Inflammatory macrophage treated with lipopolysaccharide for 1 hour (primary cell): ENCODE results near the gene NKX1-1.
"Not testable (repeated sequence)": the region's sequence is repeated elsewhere in the genome, so short reads cannot be mapped to it uniquely, and the experiment has no call there.

Experiments
- DNase-seq, 2 donors: peaks; one replicate each; pipeline ENCODE4 v3.0.0-alpha.2; 2020 to 2022

The NKX1-1 gene

GRCh38 chr4:1406394-1406980 is at the start of gene NKX1-1:
Gene NKX1-1 (minus strand): TSS chr4:1406442. CDS start chr4:1406442, 0 bp downstream.
- no peak for DNase-seq

DNA sequence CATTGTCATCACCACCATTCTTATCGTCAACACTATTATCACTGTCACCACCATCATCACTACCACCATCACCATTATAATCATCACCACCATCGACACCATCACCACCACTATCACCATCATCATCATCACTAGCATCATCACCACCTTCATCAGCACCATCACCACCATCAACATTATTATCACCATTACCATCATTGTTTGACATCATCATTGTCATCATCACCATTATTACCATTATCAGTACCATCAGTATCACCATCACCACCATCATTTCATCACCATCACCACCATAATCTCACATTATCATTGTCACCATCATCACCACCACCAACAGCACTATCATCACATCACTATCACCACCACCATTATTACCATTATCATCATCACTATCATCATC is 47.5 kb upstream of the NKX1-1 start:
- no peak for DNase-seq

DNA sequence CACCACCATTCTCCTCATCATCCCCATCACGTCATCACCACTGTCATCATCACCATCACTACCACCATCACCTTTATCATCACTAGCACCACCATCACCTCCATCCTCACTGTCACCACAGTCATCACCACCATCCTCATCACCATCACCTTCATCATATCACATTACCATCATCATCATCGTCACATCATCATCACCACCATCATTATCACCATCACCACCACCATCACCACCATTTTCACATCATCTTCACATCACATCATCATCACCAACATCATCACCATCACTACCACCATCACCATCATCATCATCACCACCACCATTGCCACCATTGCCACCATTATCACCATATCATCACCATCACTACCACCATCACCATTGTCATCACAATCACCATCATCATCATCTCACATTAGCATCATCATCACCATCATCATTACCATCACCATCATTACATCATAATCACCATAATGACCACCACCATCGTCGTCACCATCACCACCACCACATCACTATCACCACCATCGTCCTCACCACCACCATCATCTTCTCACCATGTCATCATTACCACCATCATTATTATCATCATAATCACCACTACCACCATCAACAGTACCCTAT is 46.3 kb upstream of the NKX1-1 start:
- DNase-seq: no peak

- DNase-seq: no peak
These were observed 45.5 kb upstream of the NKX1-1 start for GRCh38 chr4:1451752-1452122.

DNA sequence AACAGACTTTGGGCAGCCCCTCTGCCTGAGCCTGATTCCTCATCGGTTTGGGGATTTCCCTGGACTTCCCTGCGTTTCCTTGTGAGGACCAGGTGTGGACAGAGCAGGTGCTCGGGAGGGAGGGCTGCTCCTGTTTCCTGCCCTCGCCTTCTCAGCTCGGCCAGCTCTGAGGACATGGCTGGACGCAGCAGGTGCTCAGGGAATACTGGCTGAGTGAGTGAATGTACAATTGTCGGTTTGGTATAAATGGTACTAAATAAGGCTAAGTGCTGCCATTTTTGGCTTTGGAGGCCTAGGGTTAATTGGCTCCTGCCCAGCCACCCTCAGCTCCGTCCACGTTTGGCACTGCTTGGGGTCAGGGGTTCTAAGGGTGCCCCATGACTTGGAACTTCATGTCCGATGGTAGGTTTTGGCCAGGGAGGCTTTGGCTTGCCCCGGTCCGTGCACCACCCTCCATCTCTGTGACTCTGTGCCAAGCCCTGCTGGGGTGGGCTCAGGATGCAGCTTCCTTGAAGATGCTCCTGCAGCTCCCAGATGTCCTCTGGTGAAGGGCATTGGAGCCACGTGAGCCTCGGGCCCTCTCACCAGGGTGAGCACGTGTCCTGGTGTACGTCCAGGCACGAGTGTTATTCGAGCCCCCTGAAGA is 45.0 kb upstream of the NKX1-1 start:
- no peak for DNase-seq

- DNase-seq: no peak
These were observed 43.8 kb upstream of the NKX1-1 start for GRCh38 chr4:1449833-1450741.

DNA sequence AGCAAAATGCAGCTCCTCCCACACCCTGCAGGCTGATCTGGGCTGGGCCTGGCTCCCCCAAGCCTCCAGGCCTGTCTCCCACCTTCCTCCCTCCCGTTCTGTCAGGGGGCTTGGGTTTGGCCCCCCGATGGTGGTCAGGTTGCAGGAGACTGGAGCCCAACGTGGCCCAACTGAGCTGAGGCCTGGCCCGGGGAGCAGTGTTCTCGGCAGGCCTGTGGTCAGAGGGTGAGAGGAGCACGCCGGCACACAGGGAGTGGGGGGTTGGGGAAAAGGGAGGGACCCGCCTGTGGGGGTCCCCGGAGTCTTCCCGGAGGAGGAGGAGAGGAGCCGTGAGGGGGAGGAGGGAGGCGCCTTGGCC is 43.2 kb upstream of the NKX1-1 start:
- DNase-seq: no peak

DNA sequence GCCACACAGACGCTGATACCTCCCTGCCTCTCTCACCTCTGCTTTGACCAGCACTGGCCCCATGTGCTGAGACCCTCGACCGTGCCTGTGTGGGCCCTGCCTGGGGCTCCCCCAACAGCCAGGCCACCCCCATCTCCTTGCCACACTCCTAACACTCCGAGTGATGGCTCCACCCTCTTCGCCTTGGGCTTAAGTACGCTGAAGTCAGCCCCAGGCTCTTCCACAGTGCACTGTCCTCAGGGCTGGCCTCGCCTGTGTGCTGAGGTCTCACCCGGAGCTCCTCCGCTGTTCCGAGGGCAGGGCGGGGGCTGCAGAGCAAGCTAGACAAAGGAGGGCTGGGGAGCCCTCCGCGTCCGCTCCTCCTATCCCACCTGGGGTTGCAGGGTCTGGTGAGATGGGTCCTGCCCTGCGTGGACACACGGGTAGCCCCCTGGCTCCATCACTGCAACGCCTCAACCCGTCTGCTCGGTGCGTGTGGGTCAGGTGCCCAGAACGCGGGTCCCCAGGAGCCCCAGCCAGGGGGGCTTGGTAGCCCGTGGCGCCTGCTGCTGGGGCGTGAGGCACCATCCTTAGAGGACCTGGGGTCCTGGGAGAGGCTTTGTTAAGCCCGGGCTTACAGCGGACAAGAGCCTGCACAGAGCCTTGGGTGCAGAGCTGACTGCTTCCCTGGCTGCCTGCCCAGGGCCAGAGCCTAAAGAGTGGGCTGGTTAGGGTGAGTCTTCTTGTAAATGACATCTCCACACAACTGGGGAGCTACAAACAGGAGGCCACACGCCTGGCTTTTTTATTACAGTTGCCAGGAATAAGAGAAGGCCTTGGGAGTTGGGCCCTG is 42.6 kb upstream of the NKX1-1 start:
- DNase-seq: no peak

- DNase-seq: no peak
These were observed 41.7 kb upstream of the NKX1-1 start for GRCh38 chr4:1447676-1448588.

DNA sequence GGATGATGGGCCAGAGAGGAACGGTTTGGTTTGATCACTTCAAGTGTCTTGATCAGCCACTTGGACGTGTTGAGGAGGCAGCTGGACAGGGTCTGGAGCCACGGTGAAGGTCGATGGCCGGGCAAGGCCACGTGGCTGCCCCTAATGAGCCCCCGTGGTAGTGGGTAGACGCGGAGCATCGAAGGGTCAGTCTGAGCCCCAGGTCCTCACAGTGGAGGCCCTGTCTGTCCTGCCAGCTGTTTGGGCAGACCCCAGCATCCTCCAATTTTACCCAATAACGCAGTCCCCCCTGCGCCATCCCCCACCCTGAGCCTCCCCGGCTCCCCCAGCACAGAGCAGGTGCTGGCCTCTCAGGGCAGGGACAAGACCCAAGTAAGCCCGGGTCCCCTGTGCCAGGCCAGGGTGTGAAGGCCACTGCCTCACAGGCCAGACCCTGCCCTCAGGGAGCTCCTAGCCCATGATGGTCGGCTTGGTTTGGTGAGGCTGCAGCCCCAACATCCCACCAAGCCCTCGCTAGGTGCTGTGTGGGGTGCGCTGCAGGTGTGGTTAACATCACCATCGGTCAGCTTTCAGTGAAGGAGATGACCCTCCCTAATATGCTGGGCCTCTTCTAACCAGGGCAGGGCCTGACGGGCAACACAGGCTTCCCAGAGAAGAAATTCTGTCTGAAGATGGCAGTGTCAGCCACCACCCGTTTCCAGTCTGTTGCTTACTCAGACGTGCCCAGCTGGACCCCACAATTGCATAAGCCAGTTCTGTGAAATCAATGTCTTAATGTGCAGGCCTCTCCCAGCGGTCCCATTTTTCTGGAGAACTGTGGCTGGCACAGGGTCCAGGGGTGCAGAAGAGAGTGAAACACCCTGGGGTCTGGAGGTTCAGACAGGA is 40.5 kb upstream of the NKX1-1 start:
- no peak for DNase-seq

DNA sequence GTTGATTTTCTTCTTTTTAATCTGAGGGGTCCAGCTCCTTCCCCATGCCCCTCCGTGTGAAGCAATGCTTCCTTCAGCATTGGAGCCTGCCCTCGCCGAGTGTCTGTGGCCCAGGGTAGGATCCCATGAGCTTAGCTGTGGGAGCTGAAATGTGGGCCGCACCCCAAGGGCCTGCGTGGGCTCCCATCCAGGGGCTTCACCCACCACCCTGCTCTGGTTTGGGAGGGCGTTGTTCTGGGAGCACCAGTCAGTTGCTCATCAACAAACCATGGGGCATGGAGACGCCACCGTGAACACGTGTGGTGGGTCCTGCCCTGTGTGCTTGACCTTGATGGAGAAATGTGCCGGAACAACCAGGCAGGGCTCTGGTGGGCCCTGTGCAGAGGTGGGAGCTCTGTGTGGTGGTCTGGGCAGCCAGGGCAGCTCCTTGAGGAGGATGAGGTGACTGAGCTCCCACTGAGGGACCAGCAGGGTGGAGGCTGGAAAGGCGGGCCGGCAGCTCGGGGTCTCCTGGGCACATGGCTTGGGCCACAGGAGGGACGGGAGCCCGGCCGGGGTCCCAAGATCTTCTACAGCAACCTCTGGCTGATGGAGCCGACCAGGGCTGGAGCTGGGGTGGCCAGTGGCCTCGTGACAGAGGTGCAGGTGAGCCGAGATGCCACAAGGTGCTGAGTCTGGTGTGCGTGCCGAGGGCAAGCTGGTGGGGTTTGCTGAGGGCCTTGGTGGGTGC is 39.6 kb upstream of the NKX1-1 start:
- no peak for DNase-seq

DNA sequence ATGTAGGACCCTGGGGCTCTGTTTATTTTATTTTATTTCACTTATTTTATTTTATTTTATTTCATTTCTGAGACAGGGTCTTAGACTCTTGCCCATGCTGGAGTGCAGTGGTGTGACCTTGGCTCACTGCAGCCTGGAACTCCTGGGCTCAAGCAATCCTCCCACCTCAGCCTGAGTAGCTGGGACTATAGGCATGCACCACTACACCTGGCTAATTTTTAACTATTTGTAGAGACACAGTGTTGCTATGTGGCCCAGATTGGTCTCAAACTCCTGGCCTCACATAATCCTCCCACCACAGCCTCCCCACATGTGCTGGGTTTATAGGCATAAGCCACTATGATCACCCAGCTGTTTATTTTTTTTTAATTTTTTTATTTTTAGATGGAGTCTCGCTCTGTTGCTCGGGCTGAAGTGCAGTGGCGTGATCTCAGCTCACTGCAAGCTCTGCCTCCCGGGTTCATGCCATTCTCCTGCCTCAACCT is 37.5 kb upstream of the NKX1-1 start:
- not testable (repeated sequence) for DNase-seq

GRCh38 chr4:1427010-1427409 is 20.8 kb upstream of the NKX1-1 start:
- no peak for DNase-seq

- DNase-seq: no peak
These were observed 15.4 kb upstream of the NKX1-1 start for GRCh38 chr4:1421657-1422056.

- DNase-seq: no peak
These were observed 13.5 kb upstream of the NKX1-1 start for GRCh38 chr4:1419708-1420107.

DNA sequence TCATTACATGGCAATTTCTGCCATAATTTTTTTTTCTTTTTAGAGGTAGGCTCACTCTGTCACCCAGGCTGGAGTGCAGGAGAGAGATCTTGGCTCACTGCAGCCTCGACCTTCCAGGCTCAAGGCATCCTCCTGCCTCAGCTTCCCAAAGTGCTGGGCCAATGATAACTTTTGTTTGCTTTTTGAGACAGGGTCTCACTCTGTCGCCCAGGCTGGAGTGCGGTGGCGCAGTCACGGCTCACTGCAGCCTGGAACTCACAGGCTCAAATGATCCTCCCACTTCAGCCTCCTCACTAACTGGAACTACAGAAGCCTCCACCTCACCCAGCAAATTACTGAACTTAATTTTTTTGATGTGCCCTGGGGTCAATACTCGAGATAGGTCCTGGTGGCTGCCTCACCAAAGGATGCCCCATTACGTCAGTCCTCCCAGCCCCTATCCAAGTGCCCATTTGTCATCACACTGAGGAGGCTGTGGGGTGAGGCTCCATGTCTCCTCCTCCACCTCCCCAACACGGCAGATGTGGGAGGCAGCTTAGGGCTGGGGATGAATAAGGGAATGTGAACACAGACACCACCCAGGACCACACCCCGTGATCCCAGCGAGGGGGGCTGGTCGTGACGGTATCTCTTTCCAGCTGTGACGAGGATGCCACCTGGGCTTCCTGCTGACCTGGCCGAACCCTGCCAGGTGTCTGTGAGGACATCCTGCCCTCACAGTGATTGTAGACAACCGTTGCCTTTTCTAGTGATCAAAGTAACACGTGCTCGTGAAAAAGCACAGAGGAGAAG is 12.4 kb upstream of the NKX1-1 start:
- DNase-seq: no peak

DNA sequence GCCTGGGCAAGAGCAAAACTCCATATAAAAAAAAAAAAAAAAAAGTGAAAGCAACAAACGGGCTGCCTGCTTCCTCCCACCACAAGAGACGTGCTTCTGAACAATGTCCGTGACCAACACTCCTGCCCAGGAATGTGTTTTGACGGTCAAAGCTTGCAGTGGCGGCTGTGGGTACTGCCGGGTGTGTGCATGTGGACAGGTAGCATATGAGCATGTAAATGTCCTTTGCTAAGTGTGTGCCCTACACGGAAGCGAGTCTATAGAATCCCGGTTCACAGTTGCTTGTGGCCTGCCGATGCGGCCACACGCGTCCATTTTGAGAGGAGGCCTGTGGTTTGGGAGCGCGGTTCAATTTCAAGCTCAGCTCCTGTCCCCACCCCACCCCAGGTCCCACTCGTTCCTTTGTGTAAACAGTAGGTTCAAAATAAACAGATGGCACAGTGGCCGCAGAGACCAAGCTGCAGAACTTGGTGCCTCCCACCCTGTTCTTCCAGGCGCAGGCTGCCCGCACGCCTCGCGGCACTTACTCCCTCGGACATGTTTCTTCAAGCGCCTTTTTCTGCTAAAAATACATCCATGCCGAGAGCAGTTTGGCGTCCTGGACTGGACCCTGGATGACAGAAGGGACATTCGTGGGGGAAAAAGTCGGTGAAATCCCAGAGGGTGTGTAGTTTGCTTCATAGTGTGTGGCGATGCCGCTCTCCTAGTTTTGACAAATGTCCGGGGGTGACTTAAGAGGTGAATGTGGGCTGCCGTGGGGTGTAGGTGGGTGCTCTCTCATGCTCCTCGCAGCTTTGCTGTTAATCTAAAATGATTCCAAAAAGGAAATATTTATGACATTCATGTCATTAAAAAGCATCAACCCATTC is 11.5 kb upstream of the NKX1-1 start:
- no peak for DNase-seq

DNA sequence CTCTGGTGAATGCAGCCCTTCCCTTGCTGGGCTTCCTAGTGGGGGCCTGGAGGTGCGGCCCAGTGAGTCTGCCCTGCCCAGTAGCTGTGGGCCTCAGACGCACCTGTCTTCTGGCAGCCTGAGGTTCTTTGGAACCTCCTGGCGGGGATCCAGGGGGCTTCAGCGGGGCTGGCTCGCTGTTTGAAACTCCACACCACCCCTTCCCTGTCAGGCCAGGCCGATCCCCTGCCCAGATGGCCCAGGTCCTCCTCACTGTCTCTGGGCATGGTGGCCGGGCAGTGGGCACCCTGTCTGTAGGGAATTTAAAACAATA is 10.7 kb upstream of the NKX1-1 start:
- DNase-seq: no peak
